GM23338 (cell line): ENCODE results near the gene LRBA.
"Not testable (repeated sequence)": the region's sequence is repeated elsewhere in the genome, so short reads cannot be mapped to it uniquely, and the experiment has no call there.

Experiments
- CTCF ChIP-seq, 2 experiments: fragments of 200-600 bp in 1 of 2; sonication (generic) in 1 of 2; conservative IDR thresholded peaks; 2 replicates each; pipeline versions ENCODE4 v1.5.1 to v1.6.1; 2016 to 2017; ENCODE audit warnings: antibody characterized with exemption in 2 of 2, low read depth in 2 of 2, mild to moderate bottlenecking in 2 of 2, moderate library complexity in 1 of 2
- EZH2 ChIP-seq: fragments of 200-600 bp; sonication (generic); IDR thresholded peaks from one replicate; pipeline ENCODE4 v1.8.0; 2017; ENCODE audit warnings: antibody characterized with exemption, mild to moderate bottlenecking, low read depth; ENCODE audit not compliant: unreplicated experiment
- POLR2AphosphoS5 ChIP-seq: IDR thresholded peaks from 2 replicates; pipeline ENCODE4 v1.6.1; 2016; ENCODE audit warnings: antibody characterized with exemption, low read depth
- ZNF114 ChIP-seq: fragments of 250-450 bp; sonication (Bioruptor Pico); IDR thresholded peaks from 2 replicates; pipeline ENCODE4 v1.5.0; 2020; ENCODE audit warnings: mild to moderate bottlenecking, moderate library complexity

GRCh38 chr4:150658258-150658657, 356.8 kb downstream of the LRBA start:
- TF ChIP-seq ZNF114; CTCF (conservative IDR thresholded peaks at IDR 0.05; ENCODE audit: low read depth in 2 of 2); POLR2AphosphoS5; EZH2: not testable (repeated sequence)
